Fibroblast of lung (primary cell): ENCODE data around the gene PPP2R5C.

Source experiments
- CTCF ChIP-seq, 2 donors: IDR thresholded peaks in 1 of 2; conservative IDR thresholded peaks in 1 of 2; 1 replicate in 1 of 2; 2 replicates in 1 of 2; pipeline ENCODE4 v1.5.1; 2011 to 2012; ENCODE audit warnings: low read length in 2 of 2, control low read depth in 1 of 2, inconsistent platforms in 1 of 2, low read depth in 1 of 2, mild to moderate bottlenecking in 1 of 2
- EZH2 ChIP-seq: IDR thresholded peaks from 2 replicates; pipeline ENCODE4 v1.5.1; 2012; ENCODE audit warnings: low read length, control low read depth, mild to moderate bottlenecking; ENCODE audit errors: missing control alignments

- TF ChIP-seq CTCF (conservative IDR thresholded peaks at IDR 0.05 in 1 of 2, IDR thresholded peaks at IDR 0.05 in 1 of 2; ENCODE audit: low read depth in 1 of 2, low read length in 2 of 2): no peak
- TF ChIP-seq EZH2: no peak
These were observed 144.1 kb downstream of the PPP2R5C start for GRCh38 chr14:101905614-101906013.
